GM12878 (cell line): ENCODE results near the gene PAX3. TPM values are rescaled to one million over a fixed set of nuclear protein-coding genes. Genes with fewer than 3 reads are reported as not detected.

Experiments
- ATAC-seq: fragments of 200-7000 bp; cut with Tn5 transposase; 3 replicates; pipeline ENCODE4 v1.9.1; 2020; ENCODE audit warnings: mild to moderate bottlenecking, moderate library complexity
- BruUV-seq: library from RNA; stranded (reverse); fragments of 400-500 nt; replicated peaks from 2 replicates; lab custom pipeline; 2021; lab: Mats Ljungman, UMichigan
- CTCF ChIA-PET: fragments of 300-600 bp; sonication (Branson Sonifier 250); formaldehyde crosslinking; extraction: SDS; loops from one replicate; lab custom pipeline; 2021; ENCODE audit warnings: inconsistent platforms; lab: Yijun Ruan, JAX
- POLR2A ChIA-PET: fragments of 350-600 bp; formaldehyde crosslinking; extraction: SDS; loops from one replicate; lab custom pipeline; 2021; ENCODE audit warnings: inconsistent platforms; lab: Charles Lee
- RAD21 ChIA-PET: fragments of 300-600 bp; sonication (Branson Sonifier 250); formaldehyde crosslinking; loops from one replicate; lab custom pipeline; 2023; ENCODE audit warnings: antibody characterized with exemption; ENCODE audit not compliant: unreplicated experiment; lab: Charles Lee
- SMC1A ChIA-PET: fragments of 300-600 bp; sonication (Branson Sonifier 250); formaldehyde crosslinking; loops from one replicate; lab custom pipeline; 2023; ENCODE audit not compliant: unreplicated experiment, uncharacterized antibody; lab: Charles Lee
- DNase-seq: peaks from one replicate; pipeline ENCODE4 v3.0.0-alpha.2; 2011; ENCODE audit warnings: low read depth, low spot score
- FAIRE-seq: peaks from 3 replicates; lab custom pipeline; 2011; peaks lifted over from hg19 to GRCh38; lab: Jason Lieb, UNC
- H2AFZ ChIP-seq: 2 replicates; pipeline ENCODE4 v1.6.0; 2011; ENCODE audit warnings: low read depth, low read length, control low read depth; ENCODE audit not compliant: control insufficient read depth
- H3K27ac ChIP-seq: 2 replicates; pipeline ENCODE4 v1.5.1; 2011; ENCODE audit warnings: control low read depth; ENCODE audit not compliant: control insufficient read depth, insufficient read depth
- H3K27me3 ChIP-seq, 2 experiments: replicated peaks in 1 of 2; 2 replicates each; pipeline versions ENCODE4 v1.6.0 to v1.6.1; 2011; ENCODE audit warnings: low read length in 1 of 2; ENCODE audit not compliant: control insufficient read depth in 2 of 2, insufficient read depth in 2 of 2
- H3K36me3 ChIP-seq, 2 experiments: 2 replicates each; pipeline ENCODE4 v1.5.1; 2011; ENCODE audit warnings: low read length in 1 of 2; ENCODE audit not compliant: control insufficient read depth in 2 of 2, insufficient read depth in 2 of 2
- H3K4me1 ChIP-seq: 2 replicates; pipeline ENCODE4 v1.6.1; 2011; ENCODE audit warnings: mild to moderate bottlenecking, low read length, moderate library complexity, mixed read lengths; ENCODE audit not compliant: control insufficient read depth, insufficient read depth
- H3K4me2 ChIP-seq: 2 replicates; pipeline ENCODE4 v1.6.0; 2011; ENCODE audit warnings: control low read depth; ENCODE audit not compliant: control insufficient read depth, insufficient read depth
- H3K4me3 ChIP-seq: fragments of 200-600 bp; sonication (generic); 2 replicates; pipeline ENCODE4 v1.5.1; 2016
- H3K79me2 ChIP-seq: 2 replicates; pipeline ENCODE4 v1.6.0; 2011; ENCODE audit warnings: low read length; ENCODE audit not compliant: control insufficient read depth, insufficient read depth
- H3K9ac ChIP-seq: 2 replicates; pipeline ENCODE4 v1.8.0; 2011; ENCODE audit warnings: low read length, control low read depth, mixed read lengths; ENCODE audit not compliant: control insufficient read depth, insufficient read depth
- H3K9me3 ChIP-seq: replicated peaks from 3 replicates; pipeline ENCODE4 v1.5.1; 2011; ENCODE audit warnings: mild to moderate bottlenecking, low read length; ENCODE audit not compliant: control insufficient read depth, insufficient read depth
- H4K20me1 ChIP-seq: 2 replicates; pipeline ENCODE4 v1.6.0; 2011; ENCODE audit not compliant: control insufficient read depth, insufficient read depth
- CBX5 ChIP-seq: sonication (generic); IDR thresholded peaks from 2 replicates; pipeline ENCODE4 v1.6.1; 2016; ENCODE audit warnings: low read depth, moderate library complexity, mild to moderate bottlenecking, inconsistent platforms
- CEBPB ChIP-seq, 2 experiments: fragments of 150-350 bp in 1 of 2; IDR thresholded peaks; 2 replicates each; pipeline ENCODE4 v1.6.1; 2012 to 2014; ENCODE audit warnings: low read depth in 2 of 2, low read length in 2 of 2, borderline replicate concordance in 1 of 2, inconsistent platforms in 1 of 2
- CHD1 ChIP-seq: IDR thresholded peaks from 2 replicates; pipeline ENCODE4 v1.6.1; 2012; ENCODE audit warnings: low read depth, low read length, improper control_type of control experiment
- E2F8 ChIP-seq: fragments of 450-650 bp; IDR thresholded peaks from 2 replicates; pipeline ENCODE4 v1.6.1; 2018; ENCODE audit warnings: mild to moderate bottlenecking, low read depth, moderate library complexity; ENCODE audit not compliant: partially characterized antibody
- E4F1 ChIP-seq: fragments of 450-650 bp; IDR thresholded peaks from 2 replicates; pipeline ENCODE4 v1.6.1; 2018; ENCODE audit warnings: borderline replicate concordance, mild to moderate bottlenecking; ENCODE audit not compliant: partially characterized antibody
- HDAC6 ChIP-seq: fragments of 200-600 bp; sonication (generic); IDR thresholded peaks from one replicate; pipeline ENCODE4 v1.8.0; 2017; ENCODE audit warnings: antibody characterized with exemption; ENCODE audit not compliant: unreplicated experiment
- KDM1A ChIP-seq: fragments of 200-600 bp; sonication (generic); IDR thresholded peaks from 2 replicates; pipeline ENCODE4 v1.6.1; 2016; ENCODE audit warnings: borderline replicate concordance
- MYC ChIP-seq: IDR thresholded peaks from 2 replicates; pipeline ENCODE4 v1.6.1; 2011; ENCODE audit warnings: mild to moderate bottlenecking, low read length, moderate library complexity, inconsistent platforms; ENCODE audit not compliant: insufficient read depth, insufficient replicate concordance, insufficient read length, severe bottlenecking
- NR2C2 ChIP-seq: IDR thresholded peaks from 2 replicates; pipeline ENCODE4 v1.6.1; 2011; ENCODE audit warnings: borderline replicate concordance, low read depth; ENCODE audit not compliant: control insufficient read depth, insufficient read length
- PAX8 ChIP-seq: fragments of 450-650 bp; IDR thresholded peaks from 2 replicates; pipeline ENCODE4 v1.6.1; 2017; ENCODE audit warnings: mild to moderate bottlenecking, moderate library complexity
- POLR2AphosphoS5 ChIP-seq: IDR thresholded peaks from 2 replicates; pipeline ENCODE4 v1.6.1; 2011; ENCODE audit warnings: mild to moderate bottlenecking, low read length, inconsistent platforms
- RAD51 ChIP-seq: fragments of 450-650 bp; IDR thresholded peaks from 2 replicates; pipeline ENCODE4 v1.6.1; 2016; ENCODE audit warnings: moderate library complexity, mild to moderate bottlenecking, inconsistent platforms
- SREBF1 ChIP-seq: IDR thresholded peaks from 2 replicates; pipeline ENCODE4 v1.6.1; 2012; ENCODE audit warnings: mild to moderate bottlenecking, low read length
- YY1 ChIP-seq: IDR thresholded peaks from 2 replicates; pipeline ENCODE4 v1.6.1; 2011; ENCODE audit warnings: low read depth, mild to moderate bottlenecking, low read length
- WGBS: methylation state at CpG from one replicate; pipeline ENCODE4 v1.1.6; 2016; ENCODE audit warnings: low lambda C conversion rate; ENCODE audit not compliant: insufficient replicate concordance, insufficient coverage; ENCODE audit errors: missing lambda C conversion rate; 5-methylcytosine and 5-hydroxymethylcytosine counted together
- in situ Hi-C: fragments of 300-500 bp; cut with MboI; formaldehyde crosslinking; loops from 9 replicates; pipeline ENCODE4 v1.14.3; 2018; ENCODE audit warnings: mixed read lengths
- intact Hi-C: fragments of 100-400 bp; cut with micrococcal nuclease; formaldehyde crosslinking; loops from one replicate; pipeline ENCODE4 v1.14.2; 2022; ENCODE audit not compliant: unreplicated experiment
- polyA plus RNA-seq, 11 experiments: library from polyadenylated mRNA; depleted of rRNA in 4 of 11; unstranded in 6 of 11; stranded (reverse) in 5 of 11; fragments of >200 nt; fragmentation: Nextera tagmentation in 4 of 11; fragmentation: Illumina TruSeq in 1 of 11; extraction: Ambion mirVana in 4 of 11; extraction: Trizol in 1 of 11; gene quantifications; 1 replicate in 1 of 11; 2 replicates in 10 of 11; pipeline versions ENCODE4 v1.2.1 to v1.2.3, GENCODE V29; 2011 to 2016; ENCODE audit warnings: inconsistent platforms in 2 of 11, missing spikeins in 2 of 11, low read depth in 1 of 11
- total RNA-seq, 4 experiments: library from RNA; depleted of rRNA in 3 of 4; stranded (reverse); fragments of >200 nt in 3 of 4; fragmentation: Illumina TruSeq in 1 of 4; extraction: Trizol in 1 of 4; gene quantifications; 2 replicates each; pipeline versions ENCODE4 v1.2.1 to v1.2.3, GENCODE V29; 2013 to 2021
- TF ChIP-seq, protein P1 (sequence below): IDR thresholded peaks from 2 replicates; pipeline ENCODE4 v1.6.1; 2011; ENCODE audit warnings: mild to moderate bottlenecking, low read depth, low read length, moderate library complexity; ENCODE audit not compliant: insufficient replicate concordance

The PAX3 gene
- total and polyA plus RNA-seq, 10 of the 15 experiments (the other 5 are each of a cell fraction or from before 2014, with no cell fraction given), result not detected

DNA sequence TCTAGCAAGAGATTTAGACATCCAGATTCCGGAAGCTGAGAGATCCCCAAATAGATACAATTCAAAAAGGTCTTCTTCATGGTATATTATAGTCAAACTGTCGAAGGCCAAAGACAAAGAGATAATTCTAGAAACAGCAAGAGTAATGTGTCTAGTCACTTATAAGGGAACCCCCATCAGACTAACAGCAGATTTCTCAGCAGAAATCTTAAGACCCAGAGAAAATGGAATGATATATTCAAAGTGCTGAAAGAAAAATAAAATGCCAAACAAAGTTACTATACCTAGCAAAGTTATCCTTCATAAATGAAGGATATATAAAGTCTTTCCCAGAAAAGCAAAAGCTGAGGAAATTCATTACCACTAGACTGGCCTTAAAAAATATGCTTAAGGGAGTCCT is 36.1 kb upstream of the PAX3 start:
- ChIA-PET SMC1A (interaction anchor here (0.7 kb wide), 1 partner anchor 65 kb away, joined by 3 read pairs; no protein-coding TSS in a partner anchor), POLR2A (no interaction called here)
- WGBS, result 48% methylated on average over 2 of the region's 2 CpGs

More for the DNA sequence above, 36.1 kb upstream of the PAX3 start:
- H4K20me1 ChIP-seq, result no peaks in the 10 kb centered on the region
- H3K4me1 ChIP-seq, result no peaks in the 10 kb centered on the region
- TF ChIP-seq POLR2AphosphoS5 (no peak), CHD1 (no peak), NR2C2 (no peak), E4F1 (no peak), RAD51 (no peak), SREBF1 (no peak), CBX5 (no peak), HDAC6 (no peak), YY1 (no peak), E2F8 (no peak), CEBPB (IDR thresholded peaks at IDR 0.05; ENCODE audit: borderline replicate concordance in 1 of 2, low read depth in 2 of 2, low read length in 2 of 2) (no peak), PAX8 (no peak), MYC (no peak), KDM1A (no peak)
- TF ChIP-seq, protein P1, sequence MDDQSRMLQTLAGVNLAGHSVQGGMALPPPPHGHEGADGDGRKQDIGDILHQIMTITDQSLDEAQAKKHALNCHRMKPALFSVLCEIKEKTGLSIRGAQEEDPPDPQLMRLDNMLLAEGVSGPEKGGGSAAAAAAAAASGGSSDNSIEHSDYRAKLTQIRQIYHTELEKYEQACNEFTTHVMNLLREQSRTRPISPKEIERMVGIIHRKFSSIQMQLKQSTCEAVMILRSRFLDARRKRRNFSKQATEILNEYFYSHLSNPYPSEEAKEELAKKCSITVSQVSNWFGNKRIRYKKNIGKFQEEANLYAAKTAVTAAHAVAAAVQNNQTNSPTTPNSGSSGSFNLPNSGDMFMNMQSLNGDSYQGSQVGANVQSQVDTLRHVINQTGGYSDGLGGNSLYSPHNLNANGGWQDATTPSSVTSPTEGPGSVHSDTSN, result no peak
- intact Hi-C loops, result no loop called here
- H2AFZ ChIP-seq, result no peak overlapping the region
- no TSS peak for BruUV-seq
- no peaks in the 10 kb centered on the region for H3K27me3 ChIP-seq
- ChIA-PET CTCF (interaction anchor here (0.7 to 1.4 kb wide), 2 partner anchors 227 to 1663 kb away, joined by 4 read pairs; no protein-coding TSS in a partner anchor), RAD21 (no interaction called here)
- H3K4me3 ChIP-seq, result no peak overlapping the region
- H3K9ac ChIP-seq, result no peak overlapping the region
- H3K27ac ChIP-seq, result no peak overlapping the region
- no peaks in the 10 kb centered on the region for H3K36me3 ChIP-seq
- no peak overlapping the region for H3K4me2 ChIP-seq
- H3K79me2 ChIP-seq, result no peaks in the 10 kb centered on the region
- H3K9me3 ChIP-seq, result peaks cover 5% of the 10 kb centered on the region; the same call in 2 of the 3 replicates
- in situ Hi-C loops, result no loop called here
- FAIRE-seq (no peak), DNase-seq (no peak), ATAC-seq (no peak)
